HEK293 (cell line): Measurements from ENCODE around the gene PPP2R5D.

Experiments
- CTCF ChIA-PET: fragments of 350-600 bp; formaldehyde crosslinking; extraction: SDS; loops from one replicate; lab custom pipeline; 2021; ENCODE audit warnings: antibody characterized with exemption; lab: Yijun Ruan, JAX
- POLR2A ChIA-PET: fragments of 300-600 bp; formaldehyde crosslinking; extraction: SDS; loops from one replicate; lab custom pipeline; 2020; ENCODE audit warnings: antibody characterized with exemption, inconsistent platforms; lab: Yijun Ruan, JAX
- H3K27ac ChIP-seq: fragments of 200-500 bp; sonication (Bioruptor generic); 2 replicates; pipeline ENCODE4 v1.5.1; 2014; ENCODE audit warnings: low read depth, low read length, control low read depth, inconsistent platforms; ENCODE audit errors: extremely low read depth
- H3K36me3 ChIP-seq, 2 experiments: fragments of 200-500 bp in 1 of 2; sonication (Bioruptor generic) in 1 of 2; 1 replicate in 1 of 2; 2 replicates in 1 of 2; pipeline ENCODE4 v1.5.1; 2014 to 2017; ENCODE audit warnings: inconsistent platforms in 2 of 2, low read length in 2 of 2; ENCODE audit not compliant: control insufficient read depth in 2 of 2, insufficient read depth in 1 of 2
- H3K4me1 ChIP-seq: fragments of 200-500 bp; sonication (Bioruptor generic); 2 replicates; pipeline ENCODE4 v1.5.1; 2014; ENCODE audit warnings: mild to moderate bottlenecking, low read length, inconsistent platforms; ENCODE audit not compliant: control insufficient read depth, insufficient read depth
- H3K4me3 ChIP-seq: 2 replicates; pipeline ENCODE4 v1.5.1; 2011; ENCODE audit warnings: low read depth, mild to moderate bottlenecking, control low read depth, low read length, moderate library complexity
- H3K9me3 ChIP-seq: fragments of 200-500 bp; sonication (Bioruptor generic); 2 replicates; pipeline ENCODE4 v1.5.1; 2014; ENCODE audit warnings: low read depth, low read length, inconsistent platforms; ENCODE audit not compliant: control insufficient read depth, insufficient read depth
- BCL11A ChIP-seq: fragments of 450-650 bp; formaldehyde crosslinking; IDR thresholded peaks from 2 replicates; pipeline ENCODE4 v1.5.1; 2016; ENCODE audit warnings: low read depth, missing biosample characterization, missing genetic modification characterization
- PATZ1 ChIP-seq: fragments of 450-650 bp; formaldehyde crosslinking; IDR thresholded peaks from 2 replicates; pipeline ENCODE4 v1.5.1; 2016; ENCODE audit warnings: missing biosample characterization, missing genetic modification characterization
- SP3 ChIP-seq: fragments of 450-650 bp; formaldehyde crosslinking; IDR thresholded peaks from 2 replicates; pipeline ENCODE4 v1.5.1; 2016; ENCODE audit warnings: missing biosample characterization, missing genetic modification characterization
- YY2 ChIP-seq: fragments of 450-650 bp; formaldehyde crosslinking; IDR thresholded peaks from 2 replicates; pipeline ENCODE4 v1.5.1; 2016; ENCODE audit warnings: missing biosample characterization, missing genetic modification characterization
- ZBTB17 ChIP-seq: fragments of 450-650 bp; formaldehyde crosslinking; IDR thresholded peaks from 2 replicates; pipeline ENCODE4 v1.5.1; 2016; ENCODE audit warnings: missing biosample characterization, missing genetic modification characterization
- ZBTB20 ChIP-seq: fragments of 450-650 bp; formaldehyde crosslinking; IDR thresholded peaks from 2 replicates; pipeline ENCODE4 v1.5.1; 2016; ENCODE audit warnings: missing biosample characterization, missing genetic modification characterization
- ZFHX2 ChIP-seq: fragments of 450-650 bp; formaldehyde crosslinking; conservative IDR thresholded peaks from 2 replicates; pipeline ENCODE4 v1.5.1; 2016; ENCODE audit warnings: missing biosample characterization, missing genetic modification characterization
- ZNF10 ChIP-seq: fragments of 450-650 bp; formaldehyde crosslinking; IDR thresholded peaks from 2 replicates; pipeline ENCODE4 v1.5.1; 2017; ENCODE audit warnings: missing biosample characterization, missing genetic modification characterization
- ZNF18 ChIP-seq: fragments of 450-650 bp; formaldehyde crosslinking; IDR thresholded peaks from 2 replicates; pipeline ENCODE4 v1.5.1; 2016; ENCODE audit warnings: missing biosample characterization, missing genetic modification characterization
- ZNF2 ChIP-seq: fragments of 450-650 bp; formaldehyde crosslinking; IDR thresholded peaks from 2 replicates; pipeline ENCODE4 v1.5.1; 2016; ENCODE audit warnings: missing biosample characterization, missing genetic modification characterization
- ZNF350 ChIP-seq: fragments of 450-650 bp; formaldehyde crosslinking; IDR thresholded peaks from 2 replicates; pipeline ENCODE4 v1.5.0; 2017; ENCODE audit warnings: missing biosample characterization, mild to moderate bottlenecking, missing genetic modification characterization
- ZNF37A ChIP-seq: fragments of 450-650 bp; IDR thresholded peaks from 2 replicates; pipeline ENCODE4 v1.5.1; 2018; ENCODE audit warnings: missing biosample characterization, missing genetic modification characterization
- ZNF416 ChIP-seq: fragments of 450-650 bp; formaldehyde crosslinking; IDR thresholded peaks from 2 replicates; pipeline ENCODE4 v1.5.1; 2016; ENCODE audit warnings: missing biosample characterization, missing genetic modification characterization
- ZNF48 ChIP-seq: fragments of 450-650 bp; formaldehyde crosslinking; IDR thresholded peaks from 2 replicates; pipeline ENCODE4 v1.5.1; 2016; ENCODE audit warnings: missing biosample characterization, missing genetic modification characterization
- ZNF501 ChIP-seq: fragments of 450-650 bp; formaldehyde crosslinking; IDR thresholded peaks from 2 replicates; pipeline ENCODE4 v1.5.1; 2016; ENCODE audit warnings: missing biosample characterization, missing genetic modification characterization
- ZNF518A ChIP-seq: fragments of 450-650 bp; formaldehyde crosslinking; conservative IDR thresholded peaks from 2 replicates; pipeline ENCODE4 v1.5.1; 2016; ENCODE audit warnings: low read depth, missing biosample characterization, missing genetic modification characterization
- ZNF555 ChIP-seq: fragments of 450-650 bp; formaldehyde crosslinking; conservative IDR thresholded peaks from 2 replicates; pipeline ENCODE4 v1.5.1; 2017; ENCODE audit warnings: missing biosample characterization, mild to moderate bottlenecking, missing genetic modification characterization, inconsistent platforms
- ZNF561 ChIP-seq: fragments of 450-650 bp; IDR thresholded peaks from 2 replicates; pipeline ENCODE4 v1.5.1; 2018; ENCODE audit warnings: missing biosample characterization, missing genetic modification characterization, borderline replicate concordance
- ZNF585B ChIP-seq: fragments of 450-650 bp; formaldehyde crosslinking; IDR thresholded peaks from 2 replicates; pipeline ENCODE4 v1.5.1; 2016; ENCODE audit warnings: missing biosample characterization, missing genetic modification characterization
- ZNF610 ChIP-seq: fragments of 450-650 bp; formaldehyde crosslinking; IDR thresholded peaks from 2 replicates; pipeline ENCODE4 v1.5.1; 2016; ENCODE audit warnings: missing biosample characterization, missing genetic modification characterization, borderline replicate concordance
- ZSCAN5A ChIP-seq: fragments of 450-650 bp; formaldehyde crosslinking; IDR thresholded peaks from 2 replicates; pipeline ENCODE4 v1.5.1; 2016; ENCODE audit warnings: missing biosample characterization, missing genetic modification characterization

Gene PPP2R5D

GRCh38 chr6:43055966-43056365, 71.6 kb downstream of the PPP2R5D start (continued):
- TF ChIP-seq ZNF18 = no peak

GRCh38 chr6:43058531-43058930, 74.2 kb downstream of the PPP2R5D start:
- peaks cover 13% of the 10 kb centered on the region for H3K4me1 ChIP-seq
- POLR2A ChIA-PET = interaction anchor here (0.6 to 2.4 kb wide), 14 partner anchors 10 to 129 kb away, joined by 3 to 32 read pairs (median 8); partner anchors contain the start of genes CNPY3, CUL9, KLHDC3 and MEA1
- CTCF ChIA-PET = interaction anchor here (1.1 to 4.6 kb wide), 3 partner anchors 11 to 84 kb away, joined by 8 to 26 read pairs (median 15); partner anchors contain the start of gene PTK7
- H3K27ac ChIP-seq = no peak overlapping the region
- H3K36me3 ChIP-seq = peaks cover 24 to 51% of the 10 kb centered on the region in 2 experiments; a peak in 2 of 3 replicates
- no peak for TF ChIP-seq ZBTB17 (tag by site-specific recombination)
- TF ChIP-seq ZNF561 (tag by site-specific recombination) = no peak
- no peak for TF ChIP-seq ZSCAN5A (tag by site-specific recombination)
- TF ChIP-seq ZNF555 (tag by site-specific recombination) = no peak
- no peak for TF ChIP-seq ZNF350 (tag by site-specific recombination)
- peak overlapping the region; percentile 96 for H3K4me3 ChIP-seq
- no peaks in the 10 kb centered on the region for H3K9me3 ChIP-seq

- ChIA-PET CTCF (interaction anchor here (0.6 to 4.6 kb wide), 7 partner anchors 11 to 158 kb away, joined by 3 to 26 read pairs (median 6); partner anchors contain the start of genes PEX6 and PTK7), POLR2A (interaction anchor here (0.5 to 2.4 kb wide), 34 partner anchors 8 to 1187 kb away, joined by 3 to 32 read pairs (median 5); partner anchors contain the start of genes CNPY3, CUL9, GNMT and HSP90AB1)
- Histone ChIP-seq H3K9me3 (no peaks in the 10 kb centered on the region), H3K4me3 (peak within 1 kb of the TSS; percentile 96), H3K4me1 (peaks cover 9% of the 10 kb centered on the region), H3K27ac (peak within 1 kb of the TSS; percentile 76), H3K36me3 (peaks cover 28 to 57% of the 10 kb centered on the region in 2 experiments; a peak in 2 of 3 replicates)
- TF ChIP-seq ZNF10 (no peak), BCL11A (tag by site-specific recombination) (peak; percentile 74; the same call in 1 of the 2 replicates), SP3 (tag by site-specific recombination) (peak; percentile 91), ZNF518A (tag by site-specific recombination) (0 out of 2 replicates have a peak, but pooled peaks have one; percentile 15), ZNF48 (tag by site-specific recombination) (no peak), ZFHX2 (0 out of 2 replicates have a peak, but pooled peaks have one; percentile 9), ZNF585B (tag by site-specific recombination) (no peak), ZNF416 (no peak), ZBTB20 (tag by site-specific recombination) (0 out of 2 replicates have a peak, but pooled peaks have one; percentile 10), ZNF610 (no peak), ZNF501 (0 out of 2 replicates have a peak, but pooled peaks have one; percentile 54), ZNF2 (tag by site-specific recombination) (peak; percentile 70; the same call in 1 of the 2 replicates), ZNF37A (tag by site-specific recombination) (no peak), YY2 (tag by site-specific recombination) (peak; percentile 74), PATZ1 (tag by site-specific recombination) (peak; percentile 23; the same call in 1 of the 2 replicates)
Measured at GRCh38 chr6:43059168-43060033, 75.0 kb downstream of the PPP2R5D start, which contains the start of the genes KLC4 and MRPL2. Gene KLC4, plus strand, starts transcription at chr6:43059631. Its CDS starts 1,705 bp downstream, at chr6:43061336. Gene MRPL2, minus strand, starts transcription at chr6:43059434. Its CDS starts 53 bp downstream, at chr6:43059381.
